Fibroblast of gingiva (primary cell): Measurements from ENCODE around the gene TTC12.

Source experiments
- DNase-seq: peaks from one replicate; pipeline ENCODE4 v3.0.0-alpha.2; 2011; ENCODE audit warnings: low read depth

Gene TTC12

DNA sequence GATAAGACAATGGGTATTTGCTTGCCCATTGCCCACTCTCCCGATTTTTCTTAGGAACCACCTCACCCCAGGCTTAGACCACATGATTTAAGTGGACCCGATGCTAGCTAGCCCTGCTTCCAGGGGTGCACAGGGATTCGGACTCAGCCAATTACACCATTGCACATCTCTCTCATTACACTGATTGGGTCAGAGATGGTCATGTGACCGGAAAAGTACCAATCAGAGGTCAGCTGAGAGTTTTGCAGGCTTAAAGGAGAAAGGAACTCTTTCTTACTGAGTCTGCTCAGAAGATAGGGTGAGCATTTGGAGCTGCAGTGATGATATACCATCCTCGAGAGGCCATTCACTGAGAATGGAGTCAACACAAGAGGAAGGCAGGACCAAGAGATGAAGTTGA lies 61.0 kb downstream of the TTC12 start:
- no peak for DNase-seq

DNA sequence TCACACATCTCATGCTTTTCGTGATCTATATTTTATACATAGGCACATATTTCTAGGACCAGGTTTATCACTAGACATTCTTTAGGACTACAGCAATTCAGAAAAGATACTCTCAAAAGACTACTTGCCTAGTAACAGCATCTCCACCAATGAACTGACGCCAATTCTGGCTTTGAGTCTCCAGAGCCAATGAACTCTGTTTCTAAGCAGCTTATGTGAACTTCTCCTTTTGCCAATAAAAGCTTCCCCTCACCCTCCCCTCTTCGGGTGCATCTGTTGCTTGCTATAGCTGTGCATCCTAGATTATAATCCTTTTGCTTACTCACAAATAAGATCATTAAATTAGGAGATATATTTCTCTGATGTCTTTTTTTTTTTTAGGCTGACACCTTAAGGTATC lies 61.8 kb downstream of the TTC12 start:
- DNase-seq: no peak

DNA sequence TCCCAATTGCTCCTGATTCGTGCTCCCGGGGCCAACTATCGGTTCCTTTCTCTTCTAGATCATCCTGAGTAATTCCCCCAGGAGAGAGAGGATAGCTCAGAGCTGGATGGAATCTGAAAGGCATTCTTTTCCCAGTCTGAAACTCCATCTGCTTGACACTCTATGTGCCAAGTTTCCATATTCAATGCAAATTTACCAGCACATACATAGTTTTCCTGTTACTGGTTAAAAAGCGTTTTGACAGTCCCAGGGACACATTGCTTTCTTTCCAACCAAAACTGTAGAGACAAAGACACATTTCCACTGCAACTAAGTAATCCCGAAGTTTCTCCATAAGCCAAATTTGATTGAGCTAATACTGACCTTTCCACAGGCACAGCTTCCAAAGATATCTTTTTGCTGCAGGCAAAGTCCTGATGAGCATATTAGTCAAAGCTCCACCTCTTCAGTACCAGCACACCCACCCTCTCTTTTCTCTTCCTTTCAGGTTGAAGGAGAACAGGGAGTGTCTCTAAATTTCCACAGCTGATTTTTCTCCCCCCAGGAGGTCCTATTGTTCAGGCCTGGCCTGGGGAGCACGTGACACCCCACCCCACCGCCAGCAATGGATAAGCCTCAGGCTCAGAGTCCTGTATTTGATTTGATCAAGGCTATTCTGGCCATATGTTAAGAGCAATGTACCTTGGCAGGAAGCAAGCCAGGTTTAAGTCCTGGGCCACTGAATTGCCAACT lies 63.5 kb downstream of the TTC12 start:
- peak; percentile 24 for DNase-seq

DNA sequence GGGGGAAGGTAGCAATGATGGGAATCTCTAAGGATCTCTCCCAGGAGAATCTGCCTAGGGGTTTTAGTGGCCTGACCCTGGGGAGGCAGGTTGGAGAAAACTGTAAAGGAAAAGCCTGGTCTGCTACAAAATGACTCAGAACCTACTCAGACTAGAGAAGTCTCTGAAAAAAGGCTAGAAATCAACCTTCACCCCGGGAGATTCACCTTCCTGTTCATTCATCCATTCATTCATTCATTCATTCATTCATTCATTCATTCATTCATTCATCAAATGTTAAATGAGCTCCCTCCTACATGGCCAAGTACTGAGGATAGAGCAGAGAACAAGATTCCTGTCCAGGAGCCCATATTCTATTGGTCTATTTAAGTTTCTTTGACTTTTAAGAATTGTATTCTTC lies 64.3 kb downstream of the TTC12 start:
- DNase-seq: no peak

DNA sequence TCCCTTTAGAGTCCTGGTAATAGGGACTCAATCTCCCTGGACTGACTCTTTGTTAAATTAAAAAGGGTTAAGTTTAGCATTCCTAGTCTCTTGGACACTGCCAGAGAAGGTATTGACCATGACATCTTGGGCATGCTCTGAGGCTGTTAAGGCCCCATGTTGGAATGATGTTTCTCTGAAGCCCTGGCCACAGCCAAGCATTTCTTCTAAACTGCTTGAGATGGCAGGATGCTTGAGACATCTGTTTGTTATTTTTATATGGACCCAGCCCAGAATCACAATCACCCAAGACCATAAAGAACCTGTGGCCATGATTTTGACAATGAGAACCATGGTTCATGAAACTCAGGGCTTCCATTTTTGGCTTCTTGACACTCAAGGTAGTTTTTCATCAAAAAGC lies 67.7 kb downstream of the TTC12 start:
- DNase-seq: no peak

DNA sequence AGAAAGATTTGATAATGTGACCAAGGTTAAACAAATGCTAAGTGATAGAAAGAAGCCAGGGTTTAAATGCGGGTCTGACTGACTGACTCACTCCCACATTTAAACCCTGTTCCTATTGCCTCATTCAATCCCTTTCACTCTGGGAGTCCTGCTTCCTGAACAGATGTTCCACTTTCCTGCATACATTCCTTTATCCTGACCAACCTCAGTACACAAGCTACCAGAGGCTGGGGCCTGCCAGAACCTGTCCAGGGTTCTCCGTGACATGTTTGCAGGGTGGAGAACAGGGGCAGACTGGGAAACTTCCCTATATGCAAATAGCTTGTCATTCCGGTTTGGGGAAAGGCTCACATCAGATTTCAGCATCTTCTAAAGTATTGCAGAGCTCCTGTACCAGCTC lies 70.2 kb downstream of the TTC12 start:
- DNase-seq: peak; percentile 54

DNA sequence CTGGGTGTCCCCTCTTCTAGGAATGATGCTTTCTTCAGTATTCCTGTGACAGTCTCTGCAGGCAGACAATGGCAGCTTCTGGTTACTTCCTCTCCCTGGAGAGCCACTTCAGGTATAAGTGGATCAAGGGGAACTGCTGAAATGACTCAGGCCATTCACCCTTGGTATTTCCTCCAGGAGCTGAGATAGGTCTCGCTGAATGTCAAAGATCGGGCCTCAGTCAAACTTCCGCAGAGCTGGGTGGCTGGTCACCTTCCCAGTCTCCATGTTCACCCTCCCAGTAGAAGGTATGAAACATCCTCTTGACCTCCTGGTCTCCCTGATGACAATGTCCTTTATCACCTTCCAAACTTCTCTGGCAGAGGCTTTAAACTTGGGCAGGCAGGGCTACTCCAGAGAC lies 71.4 kb downstream of the TTC12 start:
- no peak for DNase-seq

DNA sequence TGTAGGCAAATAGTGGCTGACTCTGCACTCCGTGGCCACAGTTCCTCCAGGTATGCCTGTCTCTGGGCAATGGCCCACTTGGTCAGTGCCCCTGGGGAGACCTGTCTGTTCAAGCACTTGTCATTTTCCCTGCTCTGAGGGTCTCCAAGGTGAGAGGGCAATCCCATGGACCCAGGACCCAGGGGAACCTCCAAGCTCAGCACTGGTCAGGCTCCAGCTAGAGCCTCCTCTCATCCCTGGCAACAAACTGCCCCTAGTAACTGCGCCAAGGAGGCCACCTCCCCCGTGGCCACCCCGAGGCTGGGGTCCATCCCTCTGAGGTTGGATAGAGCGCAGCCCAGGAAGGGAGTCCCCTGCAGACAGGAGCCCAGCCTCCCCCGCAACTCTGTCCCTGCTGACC lies 72.5 kb downstream of the TTC12 start:
- no peak for DNase-seq

DNA sequence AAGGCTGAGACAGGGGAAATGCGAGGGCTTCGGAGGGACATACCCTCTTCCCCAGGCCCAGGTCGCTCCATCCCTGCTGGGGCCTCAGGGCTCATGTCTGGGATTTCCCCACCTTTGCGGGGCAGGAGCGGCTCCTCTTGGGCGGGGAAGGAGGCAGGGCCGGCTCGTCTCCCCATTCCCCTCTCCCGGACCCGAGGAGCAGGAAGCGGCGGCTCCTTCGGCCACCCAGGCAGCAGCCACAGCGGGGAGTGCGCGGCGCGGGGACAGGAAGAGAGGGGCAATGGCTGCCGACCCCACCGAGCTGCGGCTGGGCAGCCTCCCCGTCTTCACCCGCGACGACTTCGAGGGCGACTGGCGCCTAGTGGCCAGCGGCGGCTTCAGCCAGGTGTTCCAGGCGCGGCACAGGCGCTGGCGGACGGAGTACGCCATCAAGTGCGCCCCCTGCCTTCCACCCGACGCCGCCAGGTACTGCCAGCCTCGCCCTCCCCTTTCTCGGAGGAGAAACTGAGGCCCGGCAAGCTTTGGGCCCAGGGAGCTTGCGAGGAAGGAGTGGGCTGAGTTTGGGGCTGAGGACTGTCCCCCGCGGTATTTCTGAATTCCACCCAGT lies 73.3 kb downstream of the TTC12 start, which contains the start of gene ANKK1:
Gene ANKK1 (plus strand): TSS at position 175 of the 607 bp plus-strand sequence. CDS start 106 bp downstream, at position 281.
- DNase-seq: no peak

DNA sequence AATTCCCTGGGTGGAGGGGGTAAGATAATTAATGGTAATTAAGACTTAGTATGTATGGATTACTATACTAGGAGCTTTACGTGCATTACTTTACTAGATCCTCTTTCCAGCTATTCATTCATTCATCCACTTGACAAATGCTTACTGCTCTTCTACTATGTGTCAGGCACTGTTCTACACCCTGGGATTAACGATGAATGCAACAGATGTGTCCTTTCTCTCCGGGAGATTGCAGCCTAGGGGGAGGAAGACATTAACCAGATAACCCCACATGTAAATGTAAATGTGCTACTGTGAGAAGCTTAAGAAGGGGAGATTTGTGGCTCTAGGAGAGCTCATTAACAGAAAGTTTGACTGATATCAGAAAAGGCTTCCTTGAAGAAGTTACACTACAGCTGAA lies 74.9 kb downstream of the TTC12 start:
- no peak for DNase-seq

DNA sequence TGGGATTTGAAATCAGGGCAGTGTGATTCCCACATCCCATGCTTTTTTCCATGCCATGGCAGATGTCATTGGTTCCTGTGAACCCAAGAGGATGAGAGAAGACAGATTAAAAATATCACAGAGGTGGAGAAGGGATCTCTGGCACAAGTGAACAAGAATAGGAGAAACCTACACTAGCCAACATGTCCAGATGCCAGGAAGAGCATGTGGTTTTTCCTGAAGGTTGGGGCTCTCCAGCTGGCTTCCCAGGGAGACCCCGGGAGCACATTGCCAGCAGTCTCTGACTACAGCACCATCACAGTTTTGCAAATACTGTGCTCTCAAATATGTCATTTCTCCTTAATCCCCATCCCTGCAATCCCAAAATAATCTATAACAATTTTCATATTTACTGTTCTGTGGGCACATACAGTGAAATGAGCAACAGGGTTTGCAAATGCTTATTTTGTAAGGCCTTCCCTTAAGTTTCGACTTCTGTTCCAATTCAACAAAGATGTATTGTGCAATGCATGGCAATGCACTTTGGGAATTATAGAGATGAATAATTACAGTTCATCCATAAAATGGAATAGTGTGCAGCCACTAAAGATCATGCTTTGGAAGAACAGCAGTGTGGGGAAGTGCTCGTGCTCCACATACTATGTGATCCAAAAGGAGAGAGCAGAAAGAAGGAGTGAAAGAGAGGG lies 78.0 kb downstream of the TTC12 start:
- DNase-seq: no peak

DNA sequence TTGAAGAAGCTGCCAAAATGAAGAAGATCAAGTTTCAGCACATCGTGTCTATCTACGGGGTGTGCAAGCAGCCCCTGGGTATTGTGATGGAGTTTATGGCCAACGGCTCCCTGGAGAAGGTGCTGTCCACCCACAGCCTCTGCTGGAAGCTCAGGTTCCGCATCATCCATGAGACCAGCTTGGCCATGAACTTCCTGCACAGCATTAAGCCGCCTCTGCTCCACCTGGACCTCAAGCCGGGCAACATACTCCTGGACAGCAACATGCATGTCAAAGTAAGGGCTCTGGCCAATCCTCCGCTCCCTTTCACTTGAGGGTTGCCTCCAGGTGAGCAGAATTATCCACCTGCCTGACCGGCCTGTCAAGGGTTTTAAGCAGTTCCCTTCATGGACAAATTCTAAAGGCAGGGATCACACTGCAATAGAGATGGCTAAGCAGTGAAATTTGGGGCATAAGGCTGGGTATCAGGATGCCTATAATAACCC lies 79.2 kb downstream of the TTC12 start:
- no peak for DNase-seq

DNA sequence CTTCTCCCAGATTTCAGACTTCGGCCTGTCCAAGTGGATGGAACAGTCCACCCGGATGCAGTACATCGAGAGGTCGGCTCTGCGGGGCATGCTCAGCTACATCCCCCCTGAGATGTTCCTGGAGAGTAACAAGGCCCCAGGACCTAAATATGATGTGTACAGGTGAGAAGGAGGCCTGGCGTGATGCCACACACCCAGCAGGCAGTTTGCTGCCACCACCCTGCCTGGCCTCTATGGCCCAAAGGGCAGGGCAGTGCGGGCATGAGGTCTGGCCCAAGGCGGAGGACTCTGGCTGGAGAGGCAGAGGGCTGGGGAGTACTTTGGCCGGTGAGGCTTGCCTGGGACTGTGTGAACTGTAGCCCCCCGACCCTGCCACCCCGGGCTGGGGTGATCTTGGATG lies 80.5 kb downstream of the TTC12 start:
- DNase-seq: no peak

DNA sequence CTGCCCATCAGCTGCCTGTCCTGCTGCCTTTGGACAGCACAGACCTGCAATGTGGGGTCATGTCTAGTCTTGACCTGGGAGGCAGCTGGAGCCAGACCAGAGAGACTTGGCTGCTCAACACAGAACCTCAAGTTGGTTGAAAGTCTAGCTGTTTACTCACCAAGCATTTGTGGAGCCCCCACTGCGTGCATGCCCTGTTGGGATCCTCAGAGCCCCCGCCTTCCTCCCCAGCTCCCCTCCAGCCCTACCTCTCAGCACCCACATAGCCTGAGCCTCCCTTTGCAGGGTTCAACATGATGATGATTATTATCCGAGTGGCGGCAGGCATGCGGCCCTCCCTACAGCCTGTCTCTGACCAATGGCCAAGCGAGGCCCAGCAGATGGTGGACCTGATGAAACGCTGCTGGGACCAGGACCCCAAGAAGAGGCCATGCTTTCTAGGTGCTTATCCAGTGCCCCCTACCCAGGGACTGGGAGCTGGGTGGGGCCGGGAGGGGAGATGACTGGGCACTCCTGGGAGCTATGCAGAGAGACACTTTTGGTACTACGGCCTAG lies 81.5 kb downstream of the TTC12 start:
- no peak for DNase-seq

DNA sequence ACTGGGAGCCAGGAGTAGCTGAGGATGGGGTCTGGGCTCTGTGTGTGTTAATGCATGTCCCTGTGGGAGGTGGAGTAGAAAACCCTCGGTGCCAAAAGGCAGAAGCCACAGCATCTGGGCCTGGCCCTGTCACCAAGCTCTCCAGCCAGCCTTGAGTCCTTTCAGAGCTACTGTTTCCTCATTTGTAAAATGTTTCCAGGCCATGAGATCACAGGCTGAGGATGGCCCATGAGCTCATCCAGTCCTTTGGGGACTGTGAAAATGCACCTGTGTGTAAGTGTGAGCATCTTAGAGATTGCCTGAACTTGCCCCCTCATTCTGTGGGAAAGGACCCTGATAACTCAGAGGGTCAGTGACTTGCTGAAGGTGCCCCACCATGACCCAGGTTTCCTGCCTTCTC lies 82.3 kb downstream of the TTC12 start:
- DNase-seq: no peak

DNA sequence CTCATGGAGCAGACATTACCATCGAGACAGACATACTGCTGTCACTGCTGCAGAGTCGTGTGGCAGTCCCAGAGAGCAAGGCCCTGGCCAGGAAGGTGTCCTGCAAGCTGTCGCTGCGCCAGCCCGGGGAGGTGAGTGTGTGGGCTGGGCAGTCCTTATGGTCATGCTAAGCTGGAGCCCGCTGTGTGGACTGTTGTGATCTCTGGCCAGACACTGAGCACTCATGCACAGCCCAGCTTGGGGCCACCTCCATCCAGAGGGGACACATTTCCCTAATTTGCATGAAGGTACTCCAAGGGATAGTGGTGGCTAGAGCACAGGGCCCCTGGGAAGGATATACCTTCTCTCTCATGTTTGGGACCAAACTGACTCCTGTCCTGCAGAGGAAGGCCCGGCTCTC lies 82.8 kb downstream of the TTC12 start:
- DNase-seq: no peak

DNA sequence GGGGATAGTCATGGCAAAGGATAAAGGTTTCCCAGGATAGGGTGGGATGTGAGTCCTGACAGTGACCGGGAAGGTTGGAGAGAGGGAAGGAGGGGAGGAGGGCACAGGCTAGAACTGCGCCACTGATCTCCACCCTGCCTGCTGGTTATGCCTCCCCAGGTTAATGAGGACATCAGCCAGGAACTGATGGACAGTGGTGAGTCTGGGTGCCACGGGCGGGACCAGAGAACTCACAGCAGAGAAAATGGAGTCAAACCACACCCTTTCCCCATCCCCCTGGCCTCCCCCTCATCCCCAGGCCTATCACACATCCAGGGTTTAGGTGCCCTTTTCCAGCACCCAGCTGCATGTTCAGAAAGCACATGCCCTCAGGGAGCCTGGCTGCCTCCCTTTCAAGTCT lies 83.4 kb downstream of the TTC12 start:
- no peak for DNase-seq

DNA sequence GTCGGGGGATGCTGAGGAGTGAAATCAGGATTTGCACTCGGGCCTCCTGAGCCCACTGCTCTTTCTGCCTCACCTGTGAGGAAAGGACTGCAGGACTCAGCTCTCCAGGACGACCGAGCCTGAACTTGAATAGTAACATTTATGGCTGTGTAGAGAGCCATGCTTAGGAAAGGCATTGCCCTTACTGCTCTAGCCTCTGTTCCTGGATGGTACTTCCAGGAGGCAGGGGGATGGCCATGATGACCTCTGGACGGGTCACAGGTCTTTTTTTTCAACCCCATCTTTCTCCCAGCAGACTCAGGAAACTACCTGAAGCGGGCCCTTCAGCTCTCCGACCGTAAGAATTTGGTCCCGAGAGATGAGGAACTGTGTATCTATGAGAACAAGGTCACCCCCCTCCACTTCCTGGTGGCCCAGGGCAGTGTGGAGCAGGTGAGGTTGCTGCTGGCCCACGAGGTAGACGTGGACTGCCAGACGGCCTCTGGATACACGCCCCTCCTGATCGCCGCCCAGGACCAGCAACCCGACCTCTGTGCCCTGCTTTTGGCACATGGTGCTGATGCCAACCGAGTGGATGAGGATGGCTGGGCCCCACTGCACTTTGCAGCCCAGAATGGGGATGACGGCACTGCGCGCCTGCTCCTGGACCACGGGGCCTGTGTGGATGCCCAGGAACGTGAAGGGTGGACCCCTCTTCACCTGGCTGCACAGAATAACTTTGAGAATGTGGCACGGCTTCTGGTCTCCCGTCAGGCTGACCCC lies 84.5 kb downstream of the TTC12 start:
- DNase-seq: no peak

DNA sequence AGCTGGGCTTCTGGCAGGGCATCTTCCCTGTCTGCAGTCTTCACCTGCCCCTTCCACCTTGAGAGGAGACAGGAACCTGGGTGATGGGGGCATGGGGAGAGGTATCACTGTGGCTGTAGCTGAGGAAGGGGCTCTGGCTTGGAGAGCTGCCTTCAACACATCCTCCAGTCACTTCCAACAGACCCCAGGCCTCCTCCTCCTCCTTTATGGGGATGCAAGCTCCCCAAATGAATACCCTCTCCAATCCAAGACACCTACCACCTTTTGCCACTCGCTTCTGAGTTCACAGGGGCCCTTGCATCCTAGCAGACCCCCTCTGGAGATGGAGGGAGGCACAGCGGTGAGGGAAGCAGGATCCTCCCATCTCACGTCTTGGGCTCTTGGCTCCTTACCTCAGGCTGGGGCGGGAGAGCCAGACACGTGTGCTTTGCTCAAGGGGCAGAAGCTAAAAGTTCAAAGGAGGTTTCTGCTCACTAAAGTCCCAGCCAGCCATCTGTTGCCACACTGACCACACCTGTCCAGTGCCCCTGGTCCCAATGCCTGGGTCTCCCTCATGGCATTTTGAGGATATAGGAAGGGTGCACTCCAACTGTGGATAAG lies 86.3 kb downstream of the TTC12 start:
- DNase-seq: no peak

DNA sequence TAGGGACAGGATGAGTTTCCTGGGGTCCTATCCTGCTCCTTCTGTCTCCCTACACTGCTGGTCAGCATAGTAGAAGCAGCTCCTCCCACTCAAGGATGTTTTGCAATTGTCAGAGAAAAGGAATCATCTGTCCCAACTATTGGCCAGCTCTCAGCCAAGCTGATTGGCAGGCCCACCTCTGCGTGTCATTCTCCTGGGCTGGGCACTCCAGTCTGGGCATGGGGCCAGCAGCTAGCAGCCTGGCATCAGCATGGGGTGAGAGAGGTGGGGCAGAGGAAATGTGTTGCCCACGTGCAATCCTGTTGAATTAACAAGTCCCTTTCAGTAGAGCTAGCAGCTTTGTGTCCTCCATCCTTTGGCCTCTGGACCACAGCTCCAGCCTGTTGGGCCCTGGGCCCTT lies 87.3 kb downstream of the TTC12 start:
- DNase-seq: peak; percentile 48

DNA sequence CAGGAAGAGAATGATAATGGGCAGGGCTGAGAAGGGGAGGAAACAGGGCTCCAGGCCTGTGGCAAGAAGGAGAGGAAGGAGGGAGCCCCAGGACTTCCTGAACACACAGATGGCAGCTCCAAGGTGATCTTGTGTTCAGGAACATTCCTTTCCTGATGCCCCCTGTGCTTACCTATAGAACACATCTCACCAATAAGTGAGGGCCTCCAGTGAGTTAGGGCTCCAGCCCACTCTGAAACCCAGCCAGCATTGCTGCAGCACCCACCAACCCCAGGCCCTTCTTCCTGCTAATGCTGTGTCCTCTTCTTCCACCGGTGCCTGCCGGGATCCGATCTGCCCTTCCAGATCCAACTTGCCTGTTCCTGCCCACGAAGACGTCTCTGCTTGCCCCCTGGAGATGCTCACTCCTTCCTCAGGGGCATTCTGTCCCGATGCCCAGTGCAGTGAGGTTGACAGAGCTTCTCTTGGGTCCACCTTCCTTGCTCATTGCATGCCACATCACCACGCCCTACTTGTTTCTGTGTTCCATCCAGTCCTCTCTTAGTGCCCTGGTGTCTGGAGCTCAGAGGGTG lies 90.6 kb downstream of the TTC12 start:
- no peak for DNase-seq
